Left cardiac atrium (tissue), 4 donors: Measurements from ENCODE around the gene AIRE. TPM values are rescaled to one million over a fixed set of nuclear protein-coding genes. Genes with fewer than 3 reads are reported as not detected.

Experiments used
- ATAC-seq, 2 donors: fragments of 200-7000 bp; cut with Tn5 transposase; one replicate each; pipeline ENCODE4 v1.9.1; 2020; ENCODE audit warnings: mild to moderate bottlenecking in 2 of 2, moderate library complexity in 2 of 2
- DNase-seq: peaks from one replicate; pipeline ENCODE4 v3.0.0-alpha.2; 2020
- intact Hi-C, 2 donors: fragments of 100-400 bp; cut with DNase I; formaldehyde crosslinking; loops; one replicate each; pipeline versions ENCODE4 v1.14.1 to v1.15.1; 2022 to 2023
- total RNA-seq, 2 donors: library from RNA; stranded (reverse); fragmentation: NEBNext Ultra II Directional; extraction: Animal tissue kit (Norgen Biotek cat#: 25700); gene quantifications; one replicate each; pipeline ENCODE4 v1.2.1, GENCODE V29; 2021
- donor health status: DM: no; HTN: yes; CAD: no.
- donor health status: DM: no; HTN: yes; CAD: no; lungs with severe emphysema.
- donor health status: DM: yes; HTN: yes; CAD: no.
- donor health status: Dilated cardiomyopathy.

AIRE gene
- total RNA-seq, 2 donors from 2014 or later, result 0.08 TPM; not detected in 1

- ATAC-seq (no peak), DNase-seq (no peak)
- intact Hi-C loops, result no loop called here
Observed at GRCh38 chr21:44344541-44345183, 59.0 kb downstream of the AIRE start.

GRCh38 chr21:44345495-44345894 is 59.8 kb downstream of the AIRE start:
- ATAC-seq (no peak), DNase-seq (no peak)

GRCh38 chr21:44347911-44348451 is 62.3 kb downstream of the AIRE start:
- intact Hi-C loops, result no loop called here
- no peak for DNase-seq
- ATAC-seq, result no peak

More at GRCh38 chr21:44345495-44345894, 59.8 kb downstream of the AIRE start:
- intact Hi-C loops, result no loop called here

Other genes starting within 250 kb of the AIRE start
- 1 to 10 TPM; 1.2 to 7.0 TPM for gene PWP2, start 178.5 kb upstream of the AIRE start, total RNA-seq
- gene GATD3, start 152.2 kb upstream of the AIRE start, total RNA-seq, result 10 to 100 TPM in 1 of 2 donors, 1 to 10 TPM in 1; 8.9 to 75.9 TPM
- gene ICOSLG, start 44.9 kb upstream of the AIRE start, total RNA-seq, result 1 to 10 TPM; 6.1 to 6.4 TPM
- not detected for gene DNMT3L, start 24.0 kb upstream of the AIRE start, total RNA-seq
- gene PFKL, start 14.2 kb downstream of the AIRE start, total RNA-seq, result 10 to 100 TPM; 58.8 to 67.2 TPM
- 10 to 100 TPM; 16.4 to 21.8 TPM for gene CFAP410, start 53.5 kb downstream of the AIRE start, total RNA-seq
- 1 to 10 TPM; 2.9 to 5.1 TPM for gene TRPM2, start 67.7 kb downstream of the AIRE start, total RNA-seq
- 1 to 10 TPM; 1.4 to 2.5 TPM for gene LRRC3, start 169.6 kb downstream of the AIRE start, total RNA-seq